Omental fat pad (tissue), 4 donors: Measurements from ENCODE around the gene RIPOR2. TPM values are rescaled to one million over a fixed set of nuclear protein-coding genes. Genes with fewer than 3 reads are reported as not detected.
A peak's percentile ranks its signal among the peaks of the same experiment; 100 is the strongest.

Experiments used
- ATAC-seq: fragments of 150-250 bp; one replicate; pipeline ENCODE4 v1.9.1; 2016; ENCODE audit warnings: mild to moderate bottlenecking, moderate library complexity; ENCODE audit not compliant: low FRiP score
- DNase-seq: peaks from one replicate; pipeline ENCODE4 v3.0.0-alpha.2; 2019; ENCODE audit warnings: low spot score
- CTCF ChIP-seq, 3 donors: fragments of 450-650 bp; IDR thresholded peaks; one replicate each; pipeline ENCODE4 v1.5.1; 2016 to 2017; ENCODE audit warnings: antibody characterized with exemption in 3 of 3, mild to moderate bottlenecking in 3 of 3, moderate library complexity in 2 of 3
- total RNA-seq, 4 donors: library from RNA; depleted of rRNA; stranded (reverse); fragments of >200 nt; gene quantifications; one replicate each; pipeline ENCODE4 v1.1.0, GENCODE V29; 2016

The RIPOR2 gene
- total RNA-seq, result 10 to 100 TPM; 13.9 to 75.0 (median 15.0) TPM

GRCh38 chr6:24935366-24936152 is at the start of gene RIPOR2:
RIPOR2 (minus strand) TSS chr6:24935960; CDS start chr6:24935898, 62 bp downstream.
- DNase-seq (no peak), ATAC-seq (no peak)
- no peak for TF ChIP-seq CTCF (IDR thresholded peaks at IDR 0.05)

GRCh38 chr6:24985323-24985722 is 49.6 kb upstream of the RIPOR2 start:
- DNase-seq (no peak), ATAC-seq (no peak)
- no peak for TF ChIP-seq CTCF (IDR thresholded peaks at IDR 0.05)

- DNase-seq, result no peak
- no peak for TF ChIP-seq CTCF (IDR thresholded peaks at IDR 0.05)
Observed at GRCh38 chr6:24982231-24982630, 46.5 kb upstream of the RIPOR2 start.

GRCh38 chr6:24981386-24981760 is 45.6 kb upstream of the RIPOR2 start:
- no peak for DNase-seq
- ATAC-seq, result peak; percentile 67
- TF ChIP-seq CTCF (IDR thresholded peaks at IDR 0.05), result no peak

More at GRCh38 chr6:24982231-24982630, 46.5 kb upstream of the RIPOR2 start:
- peak; percentile 58 for ATAC-seq

- no peak for TF ChIP-seq CTCF (IDR thresholded peaks at IDR 0.05)
- peak; percentile 45 for ATAC-seq
- DNase-seq, result no peak
Observed at GRCh38 chr6:24980507-24981385, 45.0 kb upstream of the RIPOR2 start.

GRCh38 chr6:24979176-24979575 is 43.4 kb upstream of the RIPOR2 start:
- DNase-seq, result no peak
- no peak for TF ChIP-seq CTCF (IDR thresholded peaks at IDR 0.05)
- ATAC-seq, result no peak
